Left renal cortex interstitium (tissue), 4 donors: Measurements from ENCODE around the gene TTC3. TPM values are rescaled to one million over a fixed set of nuclear protein-coding genes. Genes with fewer than 3 reads are reported as not detected.

Source experiments
- DNase-seq, 4 donors: peaks; one replicate each; pipeline ENCODE4 v3.0.0-alpha.2; 2013; ENCODE audit warnings: low read depth in 4 of 4, low spot score in 2 of 4, missing footprints in 1 of 4
- polyA plus RNA-seq, 4 donors: library from polyadenylated mRNA; unstranded; fragments of 120-200 nt; gene quantifications; one replicate each; pipeline ENCODE4 v1.2.1, GENCODE V29; 2013; ENCODE audit not compliant: insufficient read length in 4 of 4

Gene TTC3
- polyA plus RNA-seq, 4 donors = 157 to 179 (median 167) TPM

GRCh38 chr21:37060296-37060695 is 12.8 kb upstream of the TTC3 start:
- peak in 3 of 4 donors; percentile 24 to 59 (median 59) for DNase-seq

GRCh38 chr21:37061926-37062592 is 11.0 kb upstream of the TTC3 start:
- no peak for DNase-seq

GRCh38 chr21:37062593-37062935 is 10.5 kb upstream of the TTC3 start:
- no peak for DNase-seq

GRCh38 chr21:37063433-37063832 is 9.6 kb upstream of the TTC3 start:
- DNase-seq = no peak

- no peak for DNase-seq
These were observed 8.2 kb upstream of the TTC3 start for GRCh38 chr21:37064841-37065240.

- DNase-seq = no peak
These were observed 7.4 kb upstream of the TTC3 start for GRCh38 chr21:37065561-37066177.

- DNase-seq = peak in 1 of 4 donors; percentile 28
These were observed 1.3 kb upstream of the TTC3 start for GRCh38 chr21:37071561-37072273.

GRCh38 chr21:37072274-37072987 is 623 bp upstream of the TTC3 start:
- peak in 3 of 4 donors; percentile 60 to 63 (median 62) for DNase-seq

- DNase-seq = peak in 3 of 4 donors; percentile 22 to 49 (median 31)
These were observed 553 bp downstream of the TTC3 start for GRCh38 chr21:37073417-37074196.

- no peak for DNase-seq
These were observed 1.1 kb downstream of the TTC3 start for GRCh38 chr21:37074197-37074510.

GRCh38 chr21:37074546-37074945 is 1.5 kb downstream of the TTC3 start:
- DNase-seq = no peak

- no peak for DNase-seq
These were observed 2.2 kb downstream of the TTC3 start for GRCh38 chr21:37075214-37075770.

- no peak for DNase-seq
These were observed 3.2 kb downstream of the TTC3 start for GRCh38 chr21:37076087-37076850.

GRCh38 chr21:37077403-37077802 is 4.3 kb downstream of the TTC3 start:
- DNase-seq = no peak

GRCh38 chr21:37079211-37079824 is 6.3 kb downstream of the TTC3 start:
- no peak for DNase-seq

GRCh38 chr21:37082375-37082774 is 9.3 kb downstream of the TTC3 start:
- DNase-seq = no peak

GRCh38 chr21:37082856-37083528 is 9.9 kb downstream of the TTC3 start:
- no peak for DNase-seq

- DNase-seq = no peak
These were observed 12.7 kb downstream of the TTC3 start for GRCh38 chr21:37085726-37086125.

GRCh38 chr21:37087188-37087587 is 14.1 kb downstream of the TTC3 start:
- no peak for DNase-seq
